RKO (cell line): ENCODE measurements around the gene CHMP3.

Experiments
- DNase-seq: peaks from one replicate; pipeline ENCODE4 v3.0.0-alpha.2; 2016; ENCODE audit warnings: low spot score

CHMP3 gene

DNA sequence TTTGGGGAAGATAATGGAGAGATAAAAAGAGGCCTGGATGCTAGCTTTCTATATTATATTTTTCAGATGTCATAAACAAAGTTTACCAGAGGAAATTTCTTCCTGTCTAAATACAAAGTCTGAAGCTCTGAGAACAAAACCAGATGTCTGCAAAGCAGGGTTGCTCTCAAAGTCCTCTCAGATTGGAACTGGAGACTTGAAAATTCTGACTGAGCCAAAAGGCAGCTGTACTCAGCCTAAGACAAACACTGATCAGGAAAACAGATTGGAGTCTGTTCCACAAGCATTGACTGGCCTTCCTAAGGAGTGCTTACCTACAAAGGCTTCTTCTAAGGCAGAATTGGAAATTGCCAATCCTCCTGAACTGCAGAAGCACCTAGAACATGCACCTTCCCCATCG is 96.9 kb downstream of the CHMP3 start:
- no peak for DNase-seq

GRCh38 chr2:86464652-86465051 is 98.6 kb downstream of the CHMP3 start:
- DNase-seq, result no peak

DNA sequence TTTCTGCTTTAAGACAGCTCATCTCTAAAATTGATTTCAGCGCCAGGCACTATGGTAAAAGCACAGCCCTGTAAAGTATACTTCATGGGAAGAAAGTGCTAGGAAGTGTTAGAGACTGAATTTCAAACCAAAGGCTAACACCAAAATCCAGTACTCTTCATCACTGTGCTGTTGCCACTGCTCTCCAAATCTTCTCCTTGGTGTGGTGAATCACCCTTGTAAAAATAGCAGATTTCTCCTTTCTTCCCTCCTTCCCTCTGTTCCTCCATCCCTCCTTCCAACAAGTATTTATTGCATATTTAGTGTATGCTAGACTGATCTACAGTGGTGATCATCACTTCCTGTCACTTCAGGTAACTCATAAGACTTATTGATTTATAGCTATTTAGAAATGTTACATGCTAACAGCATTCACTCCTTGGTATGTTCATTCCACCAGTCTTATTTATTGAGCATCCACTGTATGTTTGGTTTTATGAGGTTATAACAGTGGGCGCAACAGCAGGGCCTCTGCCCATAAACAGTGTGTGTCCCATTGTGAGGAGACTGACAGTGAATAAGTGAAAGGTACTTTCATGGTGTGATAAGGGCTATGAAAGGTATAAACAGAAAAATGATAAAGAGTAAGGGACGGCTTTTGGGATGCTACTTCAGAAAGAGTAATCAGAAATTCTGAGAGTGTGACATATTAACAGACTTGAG is 102.0 kb downstream of the CHMP3 start:
- no peak for DNase-seq

- DNase-seq, result no peak
Observed at GRCh38 chr2:86455181-86455580, 108.1 kb downstream of the CHMP3 start.

DNA sequence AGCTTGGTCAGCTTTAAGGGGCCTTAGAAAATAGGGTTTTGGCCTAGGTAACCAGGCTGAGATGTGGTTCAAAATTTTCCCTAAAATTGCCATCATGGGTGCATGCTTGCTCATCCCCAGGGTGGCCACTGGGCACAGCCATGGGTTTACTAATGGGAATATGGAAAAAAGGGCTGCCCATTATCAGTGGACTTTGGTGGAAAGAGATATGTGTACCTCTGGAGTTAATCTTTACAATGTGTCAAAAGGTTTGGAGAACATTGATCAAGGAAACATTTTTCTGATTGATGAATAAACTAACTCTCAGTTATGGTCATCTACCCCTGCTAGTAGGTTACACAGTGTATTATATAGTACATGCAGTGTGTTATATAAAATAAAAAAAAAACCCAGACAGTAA is 109.0 kb downstream of the CHMP3 start:
- DNase-seq, result no peak

DNA sequence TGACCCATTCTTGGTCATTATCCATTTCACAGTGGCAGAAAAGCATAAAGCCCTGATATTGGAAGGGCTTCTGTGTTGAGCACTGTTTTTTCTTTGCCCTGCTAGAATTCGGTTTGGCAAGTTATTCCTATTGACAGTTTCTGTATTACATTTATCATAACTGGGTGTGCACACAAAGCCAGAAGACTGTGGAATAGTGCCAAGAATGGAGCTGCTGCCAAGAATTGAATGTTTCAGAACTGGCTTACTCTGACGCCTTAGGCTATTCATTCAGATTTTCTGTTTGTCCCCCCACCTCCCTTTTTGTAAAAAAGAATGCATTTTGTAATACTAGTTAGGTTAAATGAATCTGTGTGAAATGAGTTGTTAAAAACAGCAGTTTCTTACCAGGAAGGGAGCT is 109.4 kb downstream of the CHMP3 start:
- DNase-seq, result no peak
